Measurements from ENCODE around the gene MTX2.
"Not testable (repeated sequence)": the region's sequence is repeated elsewhere in the genome, so short reads cannot be mapped to it uniquely, and the experiment has no call there.

MTX2 gene

DNA sequence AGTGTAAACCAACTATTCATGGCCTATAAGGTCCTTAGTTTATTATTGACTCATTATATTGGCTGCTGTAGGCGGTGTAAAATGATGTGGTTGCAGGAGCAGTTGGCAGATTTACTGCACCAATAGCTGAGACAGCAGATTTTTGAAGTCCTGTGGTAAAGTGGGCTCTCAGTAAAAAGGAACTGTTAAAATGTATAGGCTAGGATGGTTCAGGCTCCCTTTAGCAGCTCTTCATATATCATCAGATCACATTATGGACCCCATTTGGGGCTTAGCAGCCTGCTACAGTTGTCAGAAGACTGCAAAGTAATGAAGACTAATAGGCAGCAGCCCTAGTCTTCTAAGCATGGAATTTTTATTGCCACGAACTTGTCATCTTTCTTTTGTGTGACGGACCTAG lies 27.8 kb downstream of the MTX2 start:
- Histone ChIP-seq H2AFZ (ENCODE audit: low read depth, low read length) (no peak overlapping the region), H3K4me3 (ENCODE audit: low read length) (no peak overlapping the region), H3K9me3 (ENCODE audit: low read length) (no peaks in the 10 kb centered on the region), H3K36me3 (ENCODE audit: insufficient read depth, low read length) (peaks cover 5% of the 10 kb centered on the region), H3K4me1 (ENCODE audit: insufficient read depth, low read length) (no peaks in the 10 kb centered on the region), H3K27me3 (ENCODE audit: insufficient read depth, low read length) (no peaks in the 10 kb centered on the region)

DNA sequence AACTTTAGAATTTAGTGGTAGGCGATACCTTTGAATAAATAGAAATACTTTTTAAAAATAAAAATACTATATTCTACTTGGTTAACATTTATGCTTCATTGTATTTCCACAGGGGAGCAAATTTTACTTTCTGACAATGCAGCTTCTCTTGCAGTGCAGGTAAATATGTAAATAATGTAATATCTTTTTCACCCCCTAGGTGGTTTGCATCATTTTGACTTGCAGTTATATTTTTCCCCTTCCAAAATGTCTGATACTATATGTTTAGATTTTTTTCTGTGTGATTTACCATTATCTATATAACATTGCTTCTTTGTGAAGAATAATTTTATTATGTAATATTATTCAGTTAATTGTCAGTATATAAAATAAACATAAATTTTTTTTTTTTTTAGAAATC lies 28.5 kb downstream of the MTX2 start:
- Histone ChIP-seq H3K36me3 (ENCODE audit: insufficient read depth, low read length) (peaks cover 5% of the 10 kb centered on the region), H3K27me3 (ENCODE audit: insufficient read depth, low read length) (no peaks in the 10 kb centered on the region), H3K4me3 (ENCODE audit: low read length) (no peak overlapping the region), H2AFZ (ENCODE audit: low read depth, low read length) (no peak overlapping the region), H3K9me3 (ENCODE audit: low read length) (no peaks in the 10 kb centered on the region), H3K4me1 (ENCODE audit: insufficient read depth, low read length) (no peaks in the 10 kb centered on the region)

DNA sequence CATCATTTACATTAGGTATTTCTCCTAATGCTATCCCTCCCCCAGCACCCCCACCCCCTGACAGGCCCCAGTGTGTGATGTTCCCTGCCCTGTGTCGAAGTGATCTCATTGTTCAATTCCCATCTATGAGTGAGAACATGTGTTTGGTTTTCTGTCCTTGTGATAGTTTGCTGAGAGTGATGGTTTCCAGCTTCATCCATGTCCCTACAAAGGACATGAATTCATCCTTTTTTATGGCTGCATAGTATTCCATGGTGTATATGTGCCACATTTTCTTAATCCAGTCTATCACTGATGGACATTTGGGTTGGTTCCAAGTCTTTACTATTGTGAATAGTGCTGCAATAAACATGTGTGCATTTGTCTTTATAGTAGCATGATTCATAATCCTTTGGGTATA lies 36.8 kb downstream of the MTX2 start:
- not testable (repeated sequence) for H3K27me3 ChIP-seq (ENCODE audit: insufficient read depth, low read length); H3K4me3 ChIP-seq (ENCODE audit: low read length); H3K9me3 ChIP-seq (ENCODE audit: low read length); H2AFZ ChIP-seq (ENCODE audit: low read depth, low read length); H3K4me1 ChIP-seq (ENCODE audit: insufficient read depth, low read length); H3K36me3 ChIP-seq (ENCODE audit: insufficient read depth, low read length)

GRCh38 chr2:176317199-176317598 lies 48.0 kb downstream of the MTX2 start:
- Histone ChIP-seq H3K4me1 (ENCODE audit: insufficient read depth, low read length) (no peaks in the 10 kb centered on the region), H3K9me3 (ENCODE audit: low read length) (no peaks in the 10 kb centered on the region), H3K4me3 (ENCODE audit: low read length) (no peak overlapping the region), H3K36me3 (ENCODE audit: insufficient read depth, low read length) (no peaks in the 10 kb centered on the region), H2AFZ (ENCODE audit: low read depth, low read length) (no peak overlapping the region), H3K27me3 (ENCODE audit: insufficient read depth, low read length) (no peaks in the 10 kb centered on the region)

DNA sequence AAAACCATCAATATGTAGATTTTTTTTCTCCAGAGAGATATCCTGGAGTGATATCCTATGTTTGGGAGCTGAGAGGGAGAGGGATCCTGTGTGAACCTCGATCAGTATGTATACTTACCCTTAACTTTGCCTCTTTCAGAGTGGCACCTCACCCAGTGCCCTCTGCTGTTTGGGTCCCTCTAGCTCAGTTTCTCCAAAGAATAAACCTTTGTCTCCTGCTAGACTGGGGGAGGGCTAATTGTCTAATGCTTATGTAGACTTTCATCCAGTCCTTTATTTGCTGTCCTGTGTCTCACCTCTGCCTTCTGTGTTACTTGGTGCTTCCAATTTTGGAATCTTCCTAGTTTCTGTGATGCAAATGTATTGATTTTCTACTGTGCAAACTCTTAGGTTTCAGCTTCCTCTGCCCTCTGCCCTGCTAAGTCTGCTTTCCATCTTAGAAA lies 48.4 kb downstream of the MTX2 start:
- Histone ChIP-seq H3K4me3 (ENCODE audit: low read length) (no peak overlapping the region), H2AFZ (ENCODE audit: low read depth, low read length) (no peak overlapping the region), H3K27me3 (ENCODE audit: insufficient read depth, low read length) (no peaks in the 10 kb centered on the region), H3K36me3 (ENCODE audit: insufficient read depth, low read length) (no peaks in the 10 kb centered on the region), H3K4me1 (ENCODE audit: insufficient read depth, low read length) (no peaks in the 10 kb centered on the region), H3K9me3 (ENCODE audit: low read length) (no peaks in the 10 kb centered on the region)

GRCh38 chr2:176321916-176322315 lies 52.7 kb downstream of the MTX2 start:
- Histone ChIP-seq H3K4me1 (ENCODE audit: insufficient read depth, low read length) (peaks cover 4% of the 10 kb centered on the region), H3K9me3 (ENCODE audit: low read length) (no peaks in the 10 kb centered on the region), H3K27me3 (ENCODE audit: insufficient read depth, low read length) (no peaks in the 10 kb centered on the region), H3K36me3 (ENCODE audit: insufficient read depth, low read length) (no peaks in the 10 kb centered on the region), H2AFZ (ENCODE audit: low read depth, low read length) (no peak overlapping the region), H3K4me3 (ENCODE audit: low read length) (no peak overlapping the region)

DNA sequence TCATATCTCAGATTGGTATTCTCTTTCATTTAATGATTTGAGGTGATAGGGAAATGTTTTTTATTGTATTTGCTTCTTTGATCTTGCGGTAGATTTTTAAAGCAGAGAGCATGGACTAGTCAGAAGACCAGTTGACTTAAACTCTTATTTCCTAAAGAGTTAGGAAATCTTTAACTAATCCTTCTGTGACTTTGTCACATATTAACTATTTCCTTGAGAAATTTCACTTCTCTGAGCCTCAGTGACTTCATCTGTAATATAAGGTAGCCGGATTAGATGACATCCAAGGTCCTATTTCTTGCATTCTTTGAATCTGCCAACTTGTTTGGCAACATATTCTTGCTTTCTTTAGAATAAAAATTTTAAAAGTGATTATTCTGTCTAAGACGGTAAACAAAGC lies 55.6 kb downstream of the MTX2 start:
- no peak overlapping the region for H2AFZ ChIP-seq (ENCODE audit: low read depth, low read length)
- peaks cover 4% of the 10 kb centered on the region for H3K4me1 ChIP-seq (ENCODE audit: insufficient read depth, low read length)
- no peak overlapping the region for H3K4me3 ChIP-seq (ENCODE audit: low read length)
- no peaks in the 10 kb centered on the region for H3K27me3 ChIP-seq (ENCODE audit: insufficient read depth, low read length)
- H3K36me3 ChIP-seq (ENCODE audit: insufficient read depth, low read length), result peaks cover 8% of the 10 kb centered on the region
- no peaks in the 10 kb centered on the region for H3K9me3 ChIP-seq (ENCODE audit: low read length)

GRCh38 chr2:176325732-176326131 lies 56.5 kb downstream of the MTX2 start:
- peaks cover 4% of the 10 kb centered on the region for H3K4me1 ChIP-seq (ENCODE audit: insufficient read depth, low read length)
- H3K4me3 ChIP-seq (ENCODE audit: low read length), result no peak overlapping the region
- no peaks in the 10 kb centered on the region for H3K9me3 ChIP-seq (ENCODE audit: low read length)
- H3K36me3 ChIP-seq (ENCODE audit: insufficient read depth, low read length), result peaks cover 8% of the 10 kb centered on the region
- no peak overlapping the region for H2AFZ ChIP-seq (ENCODE audit: low read depth, low read length)
- no peaks in the 10 kb centered on the region for H3K27me3 ChIP-seq (ENCODE audit: insufficient read depth, low read length)

DNA sequence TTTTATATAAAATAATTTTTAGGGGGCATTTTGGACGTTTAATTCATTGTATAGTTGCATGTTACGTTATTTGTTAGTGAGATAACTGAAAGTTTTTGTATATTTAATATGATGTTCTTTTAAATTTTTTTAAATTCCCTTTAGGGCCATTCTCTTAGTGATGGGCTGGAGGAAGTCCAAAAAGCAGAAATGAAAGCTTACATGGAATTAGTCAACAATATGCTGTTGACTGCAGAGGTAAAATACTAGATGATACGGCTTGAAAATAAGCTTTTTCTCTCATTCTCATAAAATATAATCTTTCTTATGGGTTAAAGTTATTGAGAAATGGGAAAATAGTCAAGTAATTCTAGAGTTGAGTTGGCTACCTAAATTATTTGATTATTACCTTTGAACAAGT lies 58.9 kb downstream of the MTX2 start:
- H3K36me3 ChIP-seq (ENCODE audit: insufficient read depth, low read length), result peaks cover 11% of the 10 kb centered on the region
- H2AFZ ChIP-seq (ENCODE audit: low read depth, low read length), result no peak overlapping the region
- no peak overlapping the region for H3K4me3 ChIP-seq (ENCODE audit: low read length)
- H3K9me3 ChIP-seq (ENCODE audit: low read length), result no peaks in the 10 kb centered on the region
- H3K4me1 ChIP-seq (ENCODE audit: insufficient read depth, low read length), result peaks cover 4% of the 10 kb centered on the region
- no peaks in the 10 kb centered on the region for H3K27me3 ChIP-seq (ENCODE audit: insufficient read depth, low read length)

GRCh38 chr2:176330612-176331011 lies 61.4 kb downstream of the MTX2 start:
- H3K36me3 ChIP-seq (ENCODE audit: insufficient read depth, low read length), result peaks cover 11% of the 10 kb centered on the region

GRCh38 chr2:176331646-176332045 lies 62.4 kb downstream of the MTX2 start:
- H3K9me3 ChIP-seq (ENCODE audit: low read length), result no peaks in the 10 kb centered on the region
- H3K4me1 ChIP-seq (ENCODE audit: insufficient read depth, low read length), result no peaks in the 10 kb centered on the region
- peaks cover 11% of the 10 kb centered on the region for H3K36me3 ChIP-seq (ENCODE audit: insufficient read depth, low read length)
- no peak overlapping the region for H2AFZ ChIP-seq (ENCODE audit: low read depth, low read length)
- H3K4me3 ChIP-seq (ENCODE audit: low read length), result no peak overlapping the region
- no peaks in the 10 kb centered on the region for H3K27me3 ChIP-seq (ENCODE audit: insufficient read depth, low read length)

More at GRCh38 chr2:176330612-176331011, 61.4 kb downstream of the MTX2 start:
- Histone ChIP-seq H3K9me3 (ENCODE audit: low read length) (no peaks in the 10 kb centered on the region), H3K4me3 (ENCODE audit: low read length) (no peak overlapping the region), H3K4me1 (ENCODE audit: insufficient read depth, low read length) (peaks cover 1% of the 10 kb centered on the region), H2AFZ (ENCODE audit: low read depth, low read length) (no peak overlapping the region), H3K27me3 (ENCODE audit: insufficient read depth, low read length) (no peaks in the 10 kb centered on the region)

GRCh38 chr2:176334729-176335128 lies 65.5 kb downstream of the MTX2 start:
- H3K4me1 ChIP-seq (ENCODE audit: insufficient read depth, low read length), result no peaks in the 10 kb centered on the region
- H3K4me3 ChIP-seq (ENCODE audit: low read length), result no peak overlapping the region
- H2AFZ ChIP-seq (ENCODE audit: low read depth, low read length), result no peak overlapping the region
- H3K36me3 ChIP-seq (ENCODE audit: insufficient read depth, low read length), result peaks cover 15% of the 10 kb centered on the region
- no peaks in the 10 kb centered on the region for H3K27me3 ChIP-seq (ENCODE audit: insufficient read depth, low read length)
- no peaks in the 10 kb centered on the region for H3K9me3 ChIP-seq (ENCODE audit: low read length)

GRCh38 chr2:176338395-176338794 lies 69.2 kb downstream of the MTX2 start:
- peaks cover 4% of the 10 kb centered on the region for H3K9me3 ChIP-seq (ENCODE audit: low read length)
- H3K4me1 ChIP-seq (ENCODE audit: insufficient read depth, low read length), result no peaks in the 10 kb centered on the region
- H2AFZ ChIP-seq (ENCODE audit: low read depth, low read length), result no peak overlapping the region
- H3K36me3 ChIP-seq (ENCODE audit: insufficient read depth, low read length), result peaks cover 12% of the 10 kb centered on the region
- no peak overlapping the region for H3K4me3 ChIP-seq (ENCODE audit: low read length)
- no peaks in the 10 kb centered on the region for H3K27me3 ChIP-seq (ENCODE audit: insufficient read depth, low read length)

- Histone ChIP-seq H2AFZ (ENCODE audit: low read depth, low read length) (no peak overlapping the region), H3K36me3 (ENCODE audit: insufficient read depth, low read length) (peaks cover 12% of the 10 kb centered on the region), H3K9me3 (ENCODE audit: low read length) (peaks cover 4% of the 10 kb centered on the region), H3K4me3 (ENCODE audit: low read length) (no peak overlapping the region), H3K27me3 (ENCODE audit: insufficient read depth, low read length) (no peaks in the 10 kb centered on the region), H3K4me1 (ENCODE audit: insufficient read depth, low read length) (no peaks in the 10 kb centered on the region)
Observed at GRCh38 chr2:176339208-176339607, 70.0 kb downstream of the MTX2 start.

Measured in neuron (in vitro differentiated cells).